NCI-H2107 (cell line): ENCODE measurements around the gene IMP3.
A peak's percentile ranks its signal among the peaks of the same experiment; 100 is the strongest.
"Not testable (repeated sequence)": the region's sequence is repeated elsewhere in the genome, so short reads cannot be mapped to it uniquely, and the experiment has no call there.

Source experiments
- DNase-seq: peaks from one replicate; lab custom pipeline; 2025; lab: John Stamatoyannopoulos, UW

The IMP3 gene

DNA sequence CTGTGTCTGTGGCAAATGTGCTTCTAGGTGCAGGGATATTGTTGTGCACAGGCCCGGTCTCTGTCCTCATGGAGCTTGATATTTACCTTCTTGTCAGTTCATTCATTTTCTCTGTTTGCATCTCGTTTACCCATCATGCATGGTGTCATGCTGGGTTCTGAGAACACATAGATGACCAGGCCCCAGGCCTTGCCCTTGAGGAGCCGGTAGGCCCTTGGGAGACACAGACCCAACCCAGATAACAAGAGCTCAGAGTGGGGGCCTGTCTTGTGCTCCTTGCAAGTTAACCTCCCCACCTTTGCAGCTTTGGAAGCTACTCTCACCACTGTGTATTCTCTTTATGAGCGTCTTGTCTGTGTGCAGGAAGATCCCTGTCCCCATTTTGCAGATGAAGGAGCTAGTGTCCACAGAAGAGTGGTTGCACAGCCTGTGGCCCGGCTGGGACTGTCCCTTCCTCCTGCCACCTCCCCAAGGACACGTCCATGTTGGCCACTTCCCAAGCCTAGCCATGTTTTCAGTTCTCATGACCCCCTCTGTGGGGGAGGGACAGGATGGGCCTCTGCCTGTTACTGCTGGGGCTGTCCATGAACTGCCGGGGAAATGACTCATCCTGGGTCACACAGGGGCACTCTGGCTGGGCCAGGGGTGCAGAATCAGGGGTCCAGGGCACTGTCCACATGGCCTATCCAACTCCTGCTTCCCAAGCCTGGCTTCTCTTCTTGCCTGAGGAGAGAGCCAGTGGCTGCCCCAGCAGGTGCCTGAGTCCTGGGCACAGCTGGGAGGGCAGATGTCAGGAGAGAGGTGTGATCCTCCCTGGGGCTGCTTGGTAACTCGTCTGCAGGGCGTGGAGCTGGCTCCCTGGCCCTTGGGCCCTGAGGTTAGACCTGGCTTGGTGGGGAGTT lies 11.1 kb upstream of the IMP3 start:
- no peak for DNase-seq

DNA sequence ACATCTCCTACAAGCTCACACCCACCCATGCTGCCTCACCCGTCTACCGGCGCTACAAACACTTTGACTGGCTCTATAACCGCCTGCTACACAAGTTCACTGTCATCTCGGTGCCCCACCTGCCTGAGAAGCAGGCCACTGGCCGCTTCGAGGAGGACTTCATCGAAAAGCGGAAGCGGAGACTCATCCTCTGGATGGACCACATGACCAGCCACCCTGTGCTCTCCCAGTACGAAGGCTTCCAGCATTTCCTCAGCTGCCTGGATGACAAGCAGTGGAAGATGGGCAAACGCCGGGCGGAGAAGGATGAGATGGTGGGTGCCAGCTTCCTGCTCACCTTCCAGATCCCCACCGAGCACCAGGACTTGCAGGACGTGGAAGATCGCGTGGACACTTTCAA lies 9.8 kb upstream of the IMP3 start:
- no peak for DNase-seq

DNA sequence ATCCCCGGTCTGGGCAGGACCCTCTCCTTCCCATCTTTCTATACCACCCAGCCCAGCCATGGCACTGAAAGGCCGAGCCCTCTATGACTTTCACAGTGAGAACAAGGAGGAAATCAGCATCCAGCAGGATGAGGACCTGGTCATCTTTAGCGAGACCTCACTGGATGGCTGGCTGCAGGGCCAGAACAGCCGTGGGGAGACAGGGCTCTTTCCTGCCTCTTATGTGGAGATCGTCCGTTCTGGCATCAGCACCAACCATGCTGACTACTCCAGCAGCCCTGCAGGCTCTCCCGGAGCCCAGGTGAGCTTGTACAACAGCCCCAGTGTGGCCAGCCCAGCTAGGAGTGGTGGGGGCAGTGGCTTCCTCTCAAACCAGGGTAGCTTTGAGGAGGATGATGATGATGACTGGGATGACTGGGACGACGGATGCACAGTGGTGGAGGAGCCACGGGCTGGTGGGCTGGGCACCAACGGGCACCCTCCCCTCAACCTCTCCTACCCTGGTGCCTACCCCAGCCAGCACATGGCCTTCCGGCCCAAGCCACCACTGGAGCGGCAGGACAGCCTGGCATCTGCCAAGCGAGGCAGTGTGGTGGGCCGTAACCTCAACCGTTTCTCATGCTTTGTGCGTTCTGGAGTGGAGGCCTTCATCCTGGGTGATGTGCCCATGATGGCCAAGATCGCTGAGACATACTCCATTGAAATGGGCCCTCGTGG lies 9.2 kb upstream of the IMP3 start:
- DNase-seq, result no peak

DNA sequence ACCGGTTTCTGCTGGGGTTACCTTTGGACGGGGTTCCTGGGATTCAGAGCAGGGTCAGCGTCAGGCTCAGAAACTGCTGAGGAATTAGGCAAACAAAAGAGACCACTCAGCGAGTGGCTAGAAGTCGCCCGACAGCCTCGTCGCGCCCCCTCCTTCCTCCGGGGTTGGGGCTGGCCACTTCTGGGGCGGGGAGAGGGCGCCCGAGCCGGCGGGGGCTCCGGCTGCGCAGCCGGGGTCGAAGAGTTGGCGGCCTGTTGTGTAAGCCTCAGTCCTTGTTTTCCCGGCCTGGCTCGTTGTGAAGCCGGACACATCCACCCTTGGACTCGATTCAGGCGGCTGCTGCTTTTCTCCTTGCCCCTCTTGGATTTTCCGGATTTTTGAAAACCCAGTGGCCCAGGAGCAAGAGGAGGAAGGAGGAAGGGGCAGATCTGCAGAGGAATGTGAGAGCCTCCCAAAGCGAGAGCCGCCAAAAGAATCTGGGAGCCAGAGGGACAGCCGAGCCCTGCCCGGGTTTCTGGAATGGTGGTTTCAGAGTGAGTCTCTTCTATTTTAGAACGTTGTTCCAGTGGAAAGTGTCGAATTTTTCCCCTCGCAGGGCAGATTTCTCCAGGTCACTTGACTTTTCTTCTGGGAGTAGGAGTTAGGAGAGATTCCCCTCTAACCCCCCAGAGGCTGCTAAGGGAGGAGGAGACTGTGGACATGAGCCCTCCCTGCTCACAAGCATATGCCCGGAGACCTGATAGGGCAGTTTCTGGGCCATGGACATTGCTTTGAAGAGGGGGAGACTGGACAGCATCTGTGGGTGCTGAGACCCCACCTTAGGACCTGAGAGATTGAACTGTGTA lies 8.4 kb upstream of the IMP3 start:
- no peak for DNase-seq

DNA sequence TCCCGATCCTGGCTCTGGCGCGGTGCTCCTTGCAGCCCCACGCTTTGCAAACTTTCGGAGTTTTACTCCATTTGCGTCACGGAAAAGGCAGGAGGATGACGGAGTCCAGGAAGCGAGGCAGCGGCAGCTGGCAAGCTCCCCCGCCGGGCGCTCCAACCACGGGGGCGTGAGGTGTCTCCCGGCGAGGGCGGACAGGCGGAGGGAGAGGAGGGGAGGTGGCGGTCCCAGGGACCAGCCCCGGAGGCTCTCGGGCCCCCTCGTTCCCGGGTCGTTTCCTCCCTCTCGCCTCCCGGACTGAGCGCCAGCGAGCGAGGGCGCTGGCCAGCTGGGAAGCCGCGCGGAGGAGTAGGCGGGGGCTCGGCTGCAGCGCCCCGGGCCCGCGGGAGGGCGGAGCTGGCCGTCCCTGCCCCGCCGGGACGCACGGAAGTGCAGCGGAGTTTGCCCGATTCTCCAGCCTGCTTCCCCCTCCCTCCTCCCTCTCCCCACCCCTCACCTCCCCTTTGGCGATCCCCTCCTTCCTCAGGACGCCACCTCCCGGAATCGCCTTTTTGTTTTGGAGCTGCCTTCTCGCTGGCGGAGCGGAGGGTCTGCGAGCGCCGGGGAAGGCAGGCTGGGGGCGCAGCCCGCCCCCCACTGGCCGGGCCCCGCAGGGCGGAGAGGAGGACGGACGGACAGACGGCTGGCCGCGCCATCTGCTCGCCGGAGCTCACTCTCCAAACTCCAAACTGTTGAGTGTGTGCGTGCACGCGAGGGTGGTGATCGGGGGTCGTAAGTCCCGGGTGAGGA lies 7.5 kb upstream of the IMP3 start, which contains the start of gene SNX33:
Gene SNX33, plus strand, starts transcription at position 543 of the 786 bp plus-strand sequence. CDS start 1,191 bp downstream, outside the sequence.
- DNase-seq, result no peak

DNA sequence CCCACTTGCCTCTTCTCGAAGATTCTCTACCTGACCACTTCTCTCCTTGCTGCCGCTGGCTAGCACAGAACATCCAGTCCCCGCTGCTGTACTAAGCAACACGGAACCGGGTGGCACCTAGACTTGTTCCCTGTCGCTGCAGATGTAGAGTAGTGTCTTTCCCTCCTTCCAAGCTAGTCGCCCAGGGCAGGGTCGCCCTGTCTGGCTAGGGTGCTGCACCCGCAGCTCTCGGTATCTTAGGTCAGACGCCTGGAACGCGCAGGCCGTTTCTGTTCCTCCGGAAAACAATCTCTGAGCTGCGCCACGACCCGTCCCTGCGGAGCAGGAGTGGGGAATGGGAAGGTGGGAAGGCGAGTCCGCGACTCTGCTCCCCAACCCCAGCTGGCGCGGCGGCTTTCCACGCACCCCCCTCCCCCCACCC lies 6.9 kb upstream of the IMP3 start:
- no peak for DNase-seq

DNA sequence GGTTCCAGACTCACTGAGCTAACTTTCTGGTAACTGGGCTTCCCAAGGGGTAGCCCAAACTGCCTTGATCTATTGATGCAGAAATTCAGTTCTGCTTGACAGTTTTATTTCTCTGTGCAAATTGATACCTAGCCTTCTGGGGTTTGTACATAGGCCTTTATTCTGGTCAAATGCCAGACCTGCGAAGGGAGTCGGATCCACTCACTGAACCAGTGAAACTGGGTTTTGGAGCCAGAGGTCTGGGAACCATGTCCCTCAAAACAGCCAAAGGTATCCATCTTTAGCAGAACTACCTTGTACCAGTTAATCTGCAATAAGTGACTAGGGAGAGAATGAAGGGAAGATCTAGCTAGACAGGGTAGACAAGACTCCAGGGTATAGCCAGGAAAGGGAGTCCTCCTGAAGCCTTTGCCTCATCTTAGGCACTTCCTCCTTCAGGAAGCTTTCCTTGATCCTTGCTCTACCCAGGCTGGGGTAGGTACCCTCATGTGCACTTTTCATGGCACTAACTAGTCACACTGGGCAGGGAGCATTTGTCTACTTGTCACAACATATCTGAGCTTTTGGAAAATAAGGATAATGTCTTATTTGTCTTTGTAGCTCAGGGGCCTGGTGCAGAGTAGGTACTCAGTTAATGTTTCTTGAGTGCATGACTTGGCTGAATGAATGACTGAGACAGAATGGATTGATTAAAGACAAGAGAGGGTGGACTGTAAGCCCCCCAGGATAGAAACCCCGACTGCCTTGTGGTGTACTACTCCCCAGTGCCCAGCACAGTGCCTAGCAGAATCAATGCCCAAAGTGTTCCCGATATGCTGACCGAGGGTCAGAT lies 6.3 kb upstream of the IMP3 start:
- no peak for DNase-seq

DNA sequence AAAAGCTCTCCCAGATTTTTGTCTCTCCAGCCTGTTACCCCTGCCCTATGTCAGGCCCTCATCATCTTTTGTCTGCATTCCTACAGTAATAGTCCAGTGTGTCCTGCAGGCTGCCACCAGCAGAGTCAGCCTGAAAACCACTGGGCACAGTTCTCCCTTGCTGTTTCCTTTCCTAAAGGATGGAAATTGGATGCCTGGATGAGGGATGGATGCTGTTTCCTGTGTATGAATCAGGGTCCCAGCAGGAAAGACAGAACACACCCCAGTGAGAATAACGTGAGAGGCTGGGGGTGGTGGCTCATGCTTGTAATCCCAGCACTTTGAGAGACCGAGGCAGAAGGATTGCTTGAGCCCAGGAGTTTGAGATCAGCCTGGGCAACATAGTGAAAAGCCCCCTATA lies 4.4 kb upstream of the IMP3 start:
- DNase-seq, result no peak

DNA sequence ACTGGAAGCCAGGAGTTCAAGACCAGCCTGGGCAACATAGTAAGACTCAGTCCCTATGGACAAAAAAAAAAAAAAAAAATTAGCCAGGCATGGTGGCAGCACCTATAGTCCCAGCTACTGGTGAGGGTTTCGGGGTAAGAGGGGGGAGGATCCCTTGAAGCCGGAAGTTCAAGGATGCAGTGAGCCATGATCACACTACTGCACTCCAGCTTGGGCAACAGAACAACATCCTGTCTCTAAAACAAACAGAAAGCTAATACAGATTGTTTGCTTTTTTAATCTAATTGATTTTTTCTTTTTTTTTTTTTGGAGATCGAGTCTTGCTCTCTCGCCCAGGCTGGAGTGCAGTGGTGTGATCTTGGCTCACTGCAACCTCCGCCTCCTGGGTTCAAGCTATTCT lies 1.6 kb upstream of the IMP3 start:
- no peak for DNase-seq

DNA sequence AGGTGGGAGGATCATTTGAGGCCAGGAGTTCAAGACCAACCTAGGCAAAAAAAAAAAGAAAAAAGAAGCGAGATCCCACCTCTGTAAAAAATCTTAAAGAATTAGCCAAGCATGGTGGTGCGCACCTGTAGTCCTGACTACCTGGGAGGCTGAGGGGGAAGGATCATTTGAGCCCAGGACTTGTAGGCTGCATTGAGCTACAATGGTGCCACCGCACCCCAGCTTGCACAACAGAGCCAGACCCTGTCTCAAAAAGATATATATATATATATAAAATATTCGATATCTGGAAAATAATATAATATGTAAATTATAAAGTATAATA lies 1.1 kb upstream of the IMP3 start:
- no peak for DNase-seq

DNA sequence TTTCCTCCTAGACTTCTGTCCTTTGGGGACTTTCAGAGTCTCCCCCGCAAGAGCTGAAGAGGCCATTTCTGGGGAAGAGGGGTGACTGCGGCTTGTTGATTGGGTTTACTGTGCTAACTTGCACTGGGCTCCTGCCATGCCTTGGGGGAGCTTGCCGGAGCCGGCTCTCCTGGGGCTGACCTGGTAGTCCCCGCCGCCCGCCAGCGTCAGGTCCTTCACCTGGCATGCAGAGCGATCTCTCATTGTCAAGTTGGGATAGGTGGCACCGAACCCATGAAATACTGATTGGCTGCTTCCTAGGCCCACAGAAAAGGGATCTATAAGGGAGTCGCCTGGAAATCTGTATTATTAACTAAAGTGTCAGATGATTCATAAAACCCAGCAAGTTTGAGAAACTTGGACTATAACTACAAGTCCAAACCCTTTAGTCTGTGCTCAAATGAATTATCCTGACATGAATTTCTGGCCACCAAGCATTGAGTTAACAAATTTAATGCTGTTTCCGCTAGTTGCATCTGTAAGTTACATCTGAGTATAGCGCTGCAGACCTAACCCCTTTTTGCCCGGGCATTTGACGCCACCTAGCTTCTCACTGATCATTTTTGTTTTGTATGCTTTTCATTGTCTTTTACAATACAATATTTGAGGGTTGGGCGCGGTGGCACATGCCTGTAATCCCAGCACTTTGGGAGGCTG lies 607 bp upstream of the IMP3 start:
- DNase-seq, result no peak

DNA sequence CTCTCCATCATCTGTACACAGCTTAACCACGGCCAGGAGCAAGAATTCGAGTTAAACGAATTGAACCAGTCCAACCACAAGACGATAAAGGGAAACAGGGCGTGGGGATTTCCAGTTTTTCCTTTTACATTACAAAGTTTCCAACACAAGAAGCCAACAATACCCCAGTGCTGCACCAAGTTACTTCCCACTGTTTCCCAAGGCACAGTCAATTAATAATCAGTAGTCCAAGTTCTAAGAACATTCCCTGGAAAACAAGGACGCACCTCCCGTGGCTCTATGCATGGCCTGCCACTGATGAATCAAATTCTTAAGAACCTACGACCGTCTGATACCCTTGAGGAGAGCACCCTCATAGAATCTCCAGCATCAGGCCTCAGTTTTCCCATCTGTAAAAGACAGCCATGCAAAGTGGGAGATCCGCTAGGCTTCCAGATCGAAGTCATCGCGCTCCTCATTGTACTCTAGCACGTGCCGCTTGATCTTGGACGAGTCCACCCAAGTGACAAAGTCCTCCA lies 774 bp downstream of the IMP3 start:
- no peak for DNase-seq

DNA sequence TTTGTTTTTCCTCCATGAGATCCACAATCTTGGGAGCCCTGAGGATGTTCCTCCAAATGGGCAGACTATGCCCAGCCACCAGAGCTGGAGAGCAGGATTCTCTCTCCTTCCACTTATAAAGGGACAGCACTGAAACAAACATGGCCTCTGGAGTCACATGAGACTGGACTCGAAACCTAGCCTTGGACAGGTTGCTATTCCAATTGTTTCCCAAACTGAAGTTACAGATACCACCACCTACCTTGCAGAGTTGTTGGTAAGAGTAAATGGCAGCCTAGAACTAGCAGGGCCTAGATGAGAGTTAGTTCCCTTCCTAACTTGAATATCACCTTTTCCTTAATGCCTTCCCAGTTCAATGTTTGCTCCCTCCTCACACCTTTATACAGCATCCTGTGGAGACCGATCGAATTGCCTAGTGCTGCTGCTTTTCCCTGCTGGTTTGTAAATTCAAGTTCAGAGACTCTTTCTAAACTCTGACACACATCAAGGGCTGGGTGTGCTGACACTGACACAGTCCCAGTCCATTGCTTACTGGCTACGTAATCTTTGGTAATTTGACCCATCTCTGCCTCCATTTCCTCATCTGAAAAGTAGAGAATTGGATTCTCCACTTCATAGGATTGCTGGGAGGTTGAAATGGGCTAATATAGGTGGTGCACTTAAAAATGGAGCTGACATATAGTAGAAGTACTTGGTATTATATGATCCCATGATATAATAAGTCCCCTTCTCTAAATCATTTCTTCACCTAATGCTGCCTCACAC lies 2.6 kb downstream of the IMP3 start:
- DNase-seq, result no peak

DNA sequence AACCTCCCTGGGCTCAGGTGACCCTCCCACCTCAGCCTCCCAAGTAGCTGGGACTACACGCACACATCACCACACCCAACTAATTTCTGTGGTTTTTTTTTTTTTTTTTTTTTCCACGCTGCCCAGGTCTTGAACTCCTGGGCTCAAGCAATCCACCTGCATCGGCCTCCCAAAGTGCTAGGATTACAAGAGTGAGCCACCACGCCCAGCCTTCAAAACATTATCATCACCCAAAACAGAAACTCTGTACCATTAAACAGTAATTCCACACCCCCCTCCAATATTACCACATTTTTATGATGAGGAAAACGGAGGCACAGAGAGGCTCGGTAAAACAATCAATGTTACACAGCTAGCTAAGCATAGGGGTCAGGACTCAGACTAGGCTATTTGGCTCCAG lies 4.0 kb downstream of the IMP3 start:
- no peak for DNase-seq

DNA sequence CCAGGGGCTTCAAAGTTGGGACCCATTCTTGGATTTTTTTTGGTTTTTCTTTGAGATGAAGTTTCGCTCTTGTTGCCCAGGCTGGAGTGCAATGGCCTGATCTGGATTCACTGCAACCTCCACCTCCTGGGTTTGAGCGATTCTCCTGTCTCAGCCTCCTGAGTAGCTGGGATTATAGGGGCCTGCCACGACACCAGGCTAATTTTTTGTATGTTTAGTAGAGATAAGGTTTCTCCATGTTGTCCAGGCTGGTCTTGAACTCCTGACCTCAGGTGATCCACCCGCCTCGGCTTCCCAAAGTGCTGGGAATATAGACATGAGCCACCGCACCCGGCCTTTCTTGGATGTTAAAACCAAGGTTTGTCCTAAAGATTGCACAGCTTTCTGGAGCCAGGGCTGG lies 6.1 kb downstream of the IMP3 start:
- DNase-seq, result not testable (repeated sequence)

DNA sequence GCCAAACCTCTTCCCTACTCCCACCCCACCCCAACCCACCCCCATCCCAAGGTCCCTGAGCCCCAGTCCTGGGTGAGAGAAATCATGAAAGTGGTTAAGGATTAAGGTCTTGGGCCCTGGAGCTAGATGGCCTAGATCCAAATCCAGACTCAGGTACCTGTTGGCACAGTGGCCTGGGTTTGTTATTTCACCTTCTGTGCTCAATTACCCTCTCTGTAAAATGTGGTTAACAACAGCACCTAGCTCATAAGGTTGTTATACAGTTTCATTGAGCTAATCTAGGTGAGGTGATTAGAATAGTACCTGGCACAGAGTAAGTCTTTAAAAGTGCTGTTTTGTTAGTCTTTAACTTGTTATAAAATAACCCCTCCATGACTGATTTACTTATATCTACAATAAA lies 8.1 kb downstream of the IMP3 start:
- DNase-seq, result no peak

DNA sequence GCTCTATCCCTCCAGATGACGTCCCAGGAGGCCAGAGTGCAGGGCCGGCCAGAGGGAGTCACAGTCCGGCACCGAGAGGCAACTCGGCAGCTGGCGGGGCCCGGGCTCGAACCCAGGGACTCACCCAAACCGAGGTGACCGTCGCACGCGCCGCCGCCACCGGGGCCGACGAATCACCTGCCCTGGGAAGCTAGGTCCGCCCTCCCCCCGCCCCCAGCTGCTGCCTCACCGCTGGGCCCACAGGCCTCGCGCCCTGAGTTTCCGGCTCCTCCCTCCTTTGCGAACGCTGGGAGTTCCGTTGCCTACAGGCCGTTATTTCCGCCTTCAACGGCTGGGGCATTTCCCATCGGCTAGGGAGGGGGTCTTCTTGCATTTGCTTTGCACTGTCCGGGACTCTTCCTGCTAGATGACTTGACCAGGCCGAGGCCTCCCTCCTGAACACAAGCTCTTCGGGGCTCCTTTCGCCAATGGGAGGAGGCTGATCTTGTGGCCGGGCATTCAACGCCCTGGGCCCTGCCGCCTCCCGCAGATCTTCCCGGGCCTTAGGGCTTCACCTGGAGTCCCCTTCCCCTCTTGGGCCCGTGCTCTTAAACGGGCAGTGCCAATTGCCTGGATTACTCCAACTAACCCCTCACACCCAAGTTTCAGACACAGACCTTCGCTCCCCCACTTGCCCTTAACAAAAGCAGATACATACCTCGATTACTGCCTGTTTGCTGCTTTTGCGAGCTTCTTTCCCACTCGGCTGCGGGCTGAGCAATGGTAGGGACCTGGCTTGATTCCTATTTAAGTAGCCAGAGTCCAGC lies 14.3 kb downstream of the IMP3 start, which contains the start of gene SNUPN:
Gene SNUPN, minus strand, starts transcription at position 184 of the 806 bp plus-strand sequence. CDS start 4,674 bp downstream, outside the sequence.
- peak; percentile 53 for DNase-seq

DNA sequence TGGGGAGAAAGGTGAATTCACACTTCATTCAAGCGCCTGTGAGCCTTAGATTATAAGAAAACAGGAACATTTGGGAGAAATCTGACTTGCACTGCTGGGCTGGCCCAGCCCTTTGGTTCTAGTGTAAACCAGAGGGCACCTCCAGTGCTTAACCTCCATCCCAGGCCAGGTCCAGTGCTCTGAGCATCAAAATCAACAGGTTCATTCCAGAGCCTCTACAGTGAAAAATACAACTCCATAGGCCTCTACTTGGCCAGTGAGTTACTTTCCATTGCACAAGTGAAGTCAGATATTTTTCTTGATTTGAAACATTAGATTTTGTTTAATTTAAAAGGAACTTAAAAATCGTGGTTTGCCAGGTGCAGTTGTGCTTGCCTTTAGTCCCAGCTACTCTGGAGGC lies 17.5 kb downstream of the IMP3 start:
- no peak for DNase-seq
